Stimulated activated CD4-positive, alpha-beta T cell treated with anti-CD3 and anti-CD28 coated beads, Interleukin-4, amount 100 ng/mL, for 24 hours (primary cell): Measurements from ENCODE around the gene SULT4A1.
"Not testable (repeated sequence)": the region's sequence is repeated elsewhere in the genome, so short reads cannot be mapped to it uniquely, and the experiment has no call there.

Experiments used
- DNase-seq: peaks from one replicate; pipeline ENCODE4 v3.0.0-alpha.2; 2020

Gene SULT4A1, protein sequence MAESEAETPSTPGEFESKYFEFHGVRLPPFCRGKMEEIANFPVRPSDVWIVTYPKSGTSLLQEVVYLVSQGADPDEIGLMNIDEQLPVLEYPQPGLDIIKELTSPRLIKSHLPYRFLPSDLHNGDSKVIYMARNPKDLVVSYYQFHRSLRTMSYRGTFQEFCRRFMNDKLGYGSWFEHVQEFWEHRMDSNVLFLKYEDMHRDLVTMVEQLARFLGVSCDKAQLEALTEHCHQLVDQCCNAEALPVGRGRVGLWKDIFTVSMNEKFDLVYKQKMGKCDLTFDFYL

DNA sequence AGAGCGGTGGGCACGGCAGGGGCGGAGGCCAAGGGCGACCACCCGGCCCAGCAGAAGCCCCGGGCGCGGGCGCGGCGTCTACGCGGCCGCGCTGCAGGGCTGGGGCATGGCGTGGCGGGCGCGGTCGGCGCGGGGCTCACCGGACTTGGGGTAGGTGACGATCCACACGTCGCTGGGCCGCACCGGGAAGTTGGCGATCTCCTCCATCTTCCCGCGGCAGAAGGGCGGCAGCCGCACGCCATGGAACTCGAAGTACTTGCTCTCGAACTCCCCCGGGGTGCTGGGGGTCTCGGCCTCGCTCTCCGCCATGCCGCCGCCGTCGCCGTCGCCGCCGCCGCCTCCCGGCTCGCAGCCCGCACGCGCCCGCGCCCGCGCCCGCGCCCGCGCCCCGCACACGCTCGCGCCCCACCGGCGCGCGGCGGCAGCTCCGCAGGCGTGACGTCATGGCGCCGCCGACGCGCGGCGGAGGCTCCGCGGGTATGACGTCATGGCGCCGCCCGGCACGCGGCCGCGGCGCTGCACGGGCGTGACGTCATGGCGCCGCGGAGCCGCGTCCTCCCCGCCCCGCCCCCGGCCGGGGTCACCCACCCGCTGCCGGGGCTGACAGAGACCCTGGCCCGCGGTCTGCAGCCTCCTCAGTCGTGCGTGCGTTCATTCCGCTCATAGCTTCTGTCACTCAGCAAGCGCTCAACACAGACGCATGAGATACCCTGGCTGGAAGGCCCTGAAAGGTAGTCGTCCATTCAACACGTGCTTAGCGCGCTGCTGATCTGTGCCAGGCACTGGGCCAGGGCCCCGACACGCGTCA is at the start of gene SULT4A1:
SULT4A1 (minus strand) TSS at position 440 of the 808 bp plus-strand sequence; CDS start at position 309, 131 bp downstream.
- DNase-seq, result no peak

DNA sequence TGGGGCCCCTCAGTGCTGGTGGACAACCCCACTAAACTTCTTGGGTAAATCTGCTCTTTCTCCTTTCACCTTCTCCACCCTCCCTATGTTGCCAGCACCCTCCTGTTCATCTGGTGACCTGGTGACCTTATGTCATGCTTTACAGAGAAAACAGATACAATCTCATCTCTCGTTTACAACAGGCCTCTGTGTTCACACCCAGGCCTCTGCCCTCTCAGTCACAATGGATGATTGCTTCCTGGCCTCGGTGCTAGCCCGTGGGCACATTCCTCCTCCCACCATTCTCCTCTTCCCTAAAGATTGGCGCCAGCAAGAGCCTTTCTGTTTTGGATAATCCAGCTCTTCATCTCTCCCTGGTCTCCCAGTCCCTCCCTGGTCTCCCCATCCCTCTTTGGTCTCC is 49.0 kb upstream of the SULT4A1 start:
- DNase-seq, result no peak

DNA sequence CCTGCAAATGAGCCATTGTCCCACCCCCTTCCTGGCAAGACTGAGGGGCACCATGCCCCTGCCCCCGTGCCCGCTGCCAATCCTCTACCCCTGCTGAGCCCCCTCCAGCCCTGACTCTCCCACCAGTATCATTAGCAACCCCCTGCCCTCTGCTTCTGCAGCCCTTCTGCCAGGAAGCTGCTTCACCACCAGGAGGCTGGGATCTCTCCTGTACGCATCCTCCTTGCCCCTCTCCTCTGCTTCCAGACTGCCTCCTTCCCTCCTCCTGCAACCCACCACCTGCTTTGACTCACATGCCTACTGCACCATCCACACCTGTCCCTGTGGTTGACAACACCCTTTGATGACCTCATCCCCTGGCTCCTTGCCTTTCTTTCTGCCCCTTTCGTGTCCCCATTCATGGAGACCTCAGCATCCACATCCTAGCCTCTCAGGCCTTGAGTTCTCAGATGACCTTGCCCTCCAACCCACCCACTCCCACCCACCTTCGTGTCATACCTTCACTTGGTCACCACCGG is 47.9 kb upstream of the SULT4A1 start:
- DNase-seq, result no peak

DNA sequence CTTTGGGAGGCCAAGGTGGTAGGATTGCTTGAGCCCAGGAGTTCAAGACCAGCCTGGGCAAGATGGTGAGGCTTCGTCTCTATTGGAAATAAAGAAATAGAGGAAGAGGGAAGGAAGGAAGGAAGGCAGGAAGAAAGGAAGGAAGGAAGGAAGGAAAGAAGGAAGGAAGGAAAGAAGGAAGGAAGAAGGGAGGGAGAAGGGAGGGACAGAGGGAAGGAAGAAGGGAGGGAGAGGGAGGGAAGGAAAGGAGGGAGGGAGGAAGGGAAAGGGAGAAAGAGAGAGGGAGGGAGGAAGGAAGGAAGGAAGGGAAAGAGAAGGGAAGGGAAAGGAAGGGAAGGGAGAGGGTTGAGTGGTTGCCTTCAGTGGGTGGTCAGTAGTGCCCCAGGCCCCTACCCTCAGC is 47.4 kb upstream of the SULT4A1 start:
- DNase-seq, result no peak

DNA sequence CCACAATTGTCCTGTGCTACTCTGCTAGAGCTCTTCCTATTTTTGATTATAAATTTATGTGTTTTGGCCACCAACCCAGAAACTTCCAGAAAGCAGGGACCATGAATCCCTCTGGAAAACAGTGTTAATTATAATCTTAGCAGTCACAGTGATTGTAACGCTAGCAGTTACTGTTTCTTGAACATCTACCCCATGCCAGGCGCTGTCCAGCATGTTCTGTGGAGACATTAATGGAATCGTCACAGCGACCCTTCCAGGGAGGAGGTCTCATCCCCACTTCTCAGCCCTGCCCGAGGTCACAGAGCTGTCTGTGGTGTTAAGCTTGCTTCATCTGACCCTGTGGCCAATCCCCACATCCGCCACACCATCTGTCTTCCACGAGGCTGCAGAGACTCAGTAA is 43.4 kb upstream of the SULT4A1 start:
- no peak for DNase-seq

DNA sequence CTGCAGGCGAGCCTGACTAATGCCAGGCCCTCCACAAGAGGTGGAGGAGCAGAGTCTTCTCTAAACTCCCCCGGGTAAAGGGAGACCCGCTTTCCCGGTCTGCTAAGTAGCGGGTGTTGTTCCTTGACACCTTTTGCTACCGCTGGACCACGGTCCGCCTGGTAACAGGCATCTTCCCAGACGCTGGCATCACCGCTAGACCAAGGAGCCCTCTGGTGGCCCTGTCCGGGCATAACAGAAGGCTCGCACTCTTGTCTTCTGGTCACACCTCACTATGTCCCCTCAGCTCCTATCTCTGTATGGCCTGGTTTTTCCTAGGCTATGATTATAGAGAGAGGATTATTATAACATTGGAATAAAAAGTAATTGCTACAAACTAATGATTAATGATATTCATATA is 42.1 kb upstream of the SULT4A1 start:
- DNase-seq, result peak; percentile 20

DNA sequence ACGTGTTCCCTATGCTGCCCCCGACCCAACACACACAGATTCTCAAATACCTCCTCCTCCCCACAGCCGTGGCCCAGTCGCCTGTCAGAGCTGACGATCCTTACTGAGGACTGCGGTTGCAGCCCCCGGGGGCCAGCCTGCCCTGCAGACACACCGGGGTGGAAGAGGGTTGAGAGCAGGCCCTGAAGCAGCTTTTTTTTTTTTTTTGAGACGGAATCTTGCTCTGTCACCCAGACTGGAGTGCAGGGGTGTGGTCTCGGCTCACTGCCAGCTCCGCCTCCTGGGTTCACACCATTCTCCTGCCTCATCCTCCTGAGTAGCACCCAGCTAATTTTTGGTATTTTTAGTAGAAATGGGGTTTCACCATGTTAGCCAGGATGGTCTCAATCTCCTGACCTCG is 40.7 kb upstream of the SULT4A1 start:
- not testable (repeated sequence) for DNase-seq

DNA sequence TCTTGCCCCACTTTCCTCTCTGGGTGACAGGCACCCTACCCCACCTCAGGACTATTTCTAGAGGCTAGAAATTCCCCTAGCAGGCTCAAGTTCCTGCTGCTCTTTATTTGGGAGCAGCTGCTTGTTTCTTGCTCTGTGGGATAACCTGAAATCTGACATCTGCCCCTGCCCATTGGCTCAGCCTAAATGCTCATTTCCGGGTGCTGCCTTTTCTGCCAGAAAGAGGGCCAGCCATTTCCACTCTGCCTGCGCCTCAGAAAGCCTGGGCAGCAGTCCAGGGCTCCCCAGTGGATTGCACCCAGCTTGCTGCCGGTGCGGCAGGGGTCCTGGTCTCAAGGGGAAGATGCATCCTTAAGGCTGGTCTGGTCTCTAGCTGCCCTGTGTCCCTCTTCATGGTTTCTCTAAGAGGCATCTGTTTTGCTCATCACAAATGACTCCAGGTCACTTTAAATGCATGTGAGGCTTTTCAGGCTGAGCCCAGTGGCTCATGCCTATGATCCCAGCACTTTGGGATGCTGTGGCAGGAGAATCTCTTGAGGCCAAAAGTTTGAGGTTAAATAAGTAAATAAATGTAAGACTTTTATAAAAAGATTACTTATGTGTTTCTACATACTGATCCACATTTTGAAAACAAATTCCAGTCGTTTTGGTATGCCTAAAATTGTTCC is 39.8 kb upstream of the SULT4A1 start:
- no peak for DNase-seq

DNA sequence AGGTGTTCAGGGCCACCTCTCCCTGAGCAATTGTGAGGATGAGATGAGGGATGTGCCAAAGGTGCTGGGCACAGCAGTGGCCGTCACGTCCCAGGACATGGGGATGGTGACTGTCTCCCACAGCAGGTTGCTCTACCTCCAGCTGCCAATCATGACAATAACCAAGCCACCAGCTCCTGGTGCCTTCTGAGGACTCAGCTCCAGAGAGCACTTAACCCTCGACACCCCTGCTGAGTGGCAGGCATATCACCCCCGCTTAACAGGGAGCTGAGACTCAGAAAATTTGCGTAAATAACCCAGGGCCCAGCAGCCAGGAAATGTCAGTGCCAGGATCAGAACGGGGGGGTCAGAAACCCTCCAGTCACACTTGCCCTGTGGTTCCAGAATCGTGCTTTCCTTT is 37.9 kb upstream of the SULT4A1 start:
- no peak for DNase-seq

DNA sequence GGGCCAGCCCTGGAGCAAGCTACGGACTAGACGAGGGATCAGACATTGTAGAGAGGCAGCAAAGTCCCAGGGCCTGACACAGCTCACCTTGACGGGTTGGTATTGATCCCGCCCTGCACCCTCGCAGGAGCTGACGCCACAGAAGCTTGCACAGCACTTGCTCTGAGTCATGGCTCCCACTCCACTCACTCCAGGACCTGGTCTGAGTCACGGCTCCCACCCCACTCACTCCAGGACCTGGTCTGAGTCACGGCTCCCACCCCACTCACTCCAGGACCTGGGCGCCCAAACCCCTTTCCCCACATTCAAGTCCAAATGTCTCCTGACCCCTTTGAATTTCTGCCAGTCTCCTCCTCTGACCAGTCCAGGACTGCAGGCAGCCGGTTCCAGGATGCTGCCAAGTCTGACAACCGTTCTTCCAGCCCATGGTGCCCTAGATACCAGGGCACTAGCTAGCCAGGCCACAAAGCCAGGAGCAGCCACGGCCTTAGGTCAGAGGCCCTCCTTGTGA is 35.5 kb upstream of the SULT4A1 start:
- DNase-seq, result no peak

DNA sequence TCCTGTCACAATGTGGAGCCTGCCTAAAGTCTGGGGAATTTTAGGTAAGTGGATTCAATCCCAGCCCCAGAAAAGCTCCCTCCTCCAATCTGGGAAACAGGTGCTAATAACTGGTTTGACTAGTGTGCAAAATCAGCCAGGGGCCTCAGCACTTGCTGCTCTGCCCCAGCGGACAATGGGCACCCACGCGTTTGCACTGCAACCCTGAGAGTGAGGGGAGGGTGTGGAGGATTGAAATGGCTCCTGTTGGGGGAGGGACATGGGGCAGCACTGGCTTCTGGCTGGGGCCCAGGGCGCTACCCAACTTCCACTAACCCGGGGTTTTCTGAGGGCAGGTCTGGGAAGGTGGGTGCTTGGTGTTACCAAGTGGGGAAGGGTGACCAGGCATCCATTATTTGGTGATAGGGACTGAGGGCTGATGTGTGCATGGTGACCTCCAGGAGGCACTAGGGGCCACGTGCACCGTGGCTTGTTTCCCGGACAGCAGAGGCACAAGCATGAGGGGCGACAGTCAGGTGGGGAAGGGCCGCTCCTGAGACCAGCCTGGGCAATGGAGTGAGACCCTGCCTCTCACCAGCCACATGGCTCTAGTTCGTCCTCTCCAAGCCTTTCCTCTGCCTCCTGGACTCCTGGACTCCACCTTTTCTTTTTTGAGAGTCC is 33.8 kb upstream of the SULT4A1 start:
- DNase-seq, result no peak

DNA sequence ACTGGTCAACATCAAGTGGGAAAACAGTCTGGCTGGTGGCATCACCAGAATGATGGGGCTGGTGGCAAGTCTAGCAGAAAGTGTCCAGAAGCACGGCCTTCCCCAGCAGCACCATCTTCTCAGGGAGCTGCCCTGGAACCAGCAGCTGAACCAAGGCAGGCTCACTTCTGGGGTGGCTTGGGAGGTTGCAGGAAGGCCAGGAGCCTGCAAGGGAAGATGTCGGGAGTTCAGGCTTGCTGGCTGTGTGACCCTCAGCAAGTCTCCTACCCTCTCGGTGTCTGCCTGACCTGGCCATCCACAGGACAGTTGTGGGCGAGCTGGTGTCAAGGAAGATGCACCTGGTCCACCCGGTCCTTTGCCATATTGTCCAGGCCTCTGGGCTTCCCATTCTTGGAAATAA is 31.8 kb upstream of the SULT4A1 start:
- no peak for DNase-seq

DNA sequence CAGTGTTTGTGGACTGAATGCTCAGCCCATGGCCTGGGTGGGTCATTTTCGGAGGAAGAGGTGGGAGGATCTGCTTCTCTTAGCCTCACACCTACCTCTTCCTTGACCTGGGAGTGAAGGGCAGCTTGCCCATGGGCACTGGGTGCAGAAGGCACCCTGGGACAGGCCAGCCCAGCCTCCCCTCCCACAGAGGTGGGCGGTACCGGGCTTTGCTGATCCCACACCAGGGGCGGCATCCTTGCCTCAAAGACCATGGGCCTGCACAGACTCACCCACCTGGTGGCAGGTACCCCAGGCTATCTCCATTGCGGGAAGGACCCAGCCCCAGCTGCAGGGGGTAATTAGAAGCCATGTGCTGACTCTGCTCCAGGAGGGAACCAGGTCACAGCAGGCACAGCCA is 31.0 kb upstream of the SULT4A1 start:
- DNase-seq, result no peak

DNA sequence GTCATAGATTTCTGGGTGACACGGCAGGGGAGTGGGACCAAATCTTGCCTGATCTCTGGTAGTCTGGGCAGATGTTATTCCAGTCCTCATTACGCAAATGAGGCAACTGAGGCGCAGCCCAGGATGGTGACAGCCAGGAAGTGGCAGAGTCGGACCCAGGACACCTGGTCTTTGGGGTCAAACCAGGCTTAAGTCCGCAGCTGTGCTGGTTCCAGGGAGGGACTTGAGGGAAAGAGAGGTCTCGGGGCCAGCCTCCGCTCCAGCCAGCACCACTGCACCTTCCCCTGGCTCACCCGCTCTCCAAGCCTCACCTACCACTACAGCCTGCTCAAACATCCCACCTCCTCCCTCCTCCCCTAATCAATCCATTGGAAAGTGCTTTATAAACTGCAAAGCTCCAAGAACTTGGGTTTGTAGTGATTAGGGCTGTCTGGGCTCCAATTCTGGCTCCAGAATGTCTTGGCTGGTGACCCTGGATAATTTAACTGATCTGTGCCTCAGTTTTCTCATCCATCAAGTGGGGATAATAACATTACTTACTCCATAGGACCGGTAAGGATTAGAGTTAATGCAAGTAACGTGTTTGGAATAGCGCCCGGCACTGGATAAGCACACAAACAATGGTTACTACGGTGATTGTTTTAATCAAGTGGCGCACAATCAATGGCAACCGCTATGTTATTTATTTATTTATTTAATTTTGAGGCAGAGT is 30.0 kb upstream of the SULT4A1 start:
- DNase-seq, result no peak

DNA sequence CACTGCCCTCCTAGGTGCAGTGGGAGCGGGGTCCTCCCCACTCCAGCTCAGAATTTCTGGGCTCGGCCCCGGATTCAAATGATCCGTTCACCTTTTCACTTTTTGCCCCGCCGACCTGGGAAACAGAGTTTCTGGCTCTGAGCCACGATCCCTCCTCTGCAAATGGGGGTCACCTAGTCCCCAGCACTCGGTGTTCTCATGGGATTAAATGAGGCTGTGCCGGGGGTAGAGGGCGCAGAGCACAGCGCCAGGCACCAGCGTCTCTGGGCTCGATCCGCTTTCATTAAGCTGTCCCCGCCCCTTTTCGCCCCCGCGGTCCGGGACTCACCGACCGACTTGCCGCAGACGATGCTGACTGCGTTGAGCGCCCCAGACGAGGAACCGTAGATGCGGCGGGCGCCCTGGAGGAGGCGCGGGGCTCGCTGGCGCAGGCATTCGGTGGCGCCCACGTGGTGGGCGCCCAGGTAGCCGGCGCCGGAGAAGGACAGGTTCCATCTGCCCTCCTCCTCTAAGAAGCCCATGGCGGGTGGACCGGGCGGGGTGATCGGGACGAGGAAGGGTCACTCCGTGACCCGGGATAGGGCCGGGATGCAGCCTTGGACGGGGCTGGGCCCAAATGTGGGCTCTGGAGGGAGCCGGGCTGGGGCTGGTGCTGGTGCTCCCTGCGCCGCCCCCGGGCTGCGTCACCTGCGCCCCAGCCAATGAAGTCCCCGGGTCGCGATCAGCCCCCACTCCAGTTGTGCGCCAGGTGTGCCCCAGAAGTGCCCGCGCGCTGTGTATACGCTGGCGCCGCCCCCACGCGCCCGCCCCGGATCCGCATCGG is 29.3 kb upstream of the SULT4A1 start, which contains the start of gene PNPLA5:
PNPLA5 (minus strand) TSS at position 654 of the 823 bp plus-strand sequence; CDS start at position 521, 133 bp downstream.
- peak; percentile 19 for DNase-seq

DNA sequence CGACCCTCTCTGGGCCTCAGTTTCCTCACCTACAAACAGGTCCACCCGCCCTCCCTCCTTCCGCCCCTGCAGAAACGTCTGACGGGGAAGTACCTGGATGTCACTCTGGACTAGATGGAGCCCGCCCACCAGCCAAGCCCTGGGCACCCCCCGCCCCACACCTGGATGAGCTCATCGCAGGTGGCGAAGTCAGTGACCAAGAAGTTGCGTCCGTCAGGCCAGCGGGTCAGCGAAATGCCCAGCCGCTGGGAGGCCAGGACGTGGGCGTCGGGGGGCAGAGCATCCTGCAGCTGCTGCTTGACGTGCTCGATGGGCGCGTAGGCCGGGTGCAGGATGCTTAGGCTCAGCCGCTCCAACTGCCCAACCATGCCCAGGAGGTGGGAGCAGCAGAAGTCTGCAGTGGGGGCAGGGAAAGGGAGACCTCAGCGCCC is 28.6 kb upstream of the SULT4A1 start:
- no peak for DNase-seq

DNA sequence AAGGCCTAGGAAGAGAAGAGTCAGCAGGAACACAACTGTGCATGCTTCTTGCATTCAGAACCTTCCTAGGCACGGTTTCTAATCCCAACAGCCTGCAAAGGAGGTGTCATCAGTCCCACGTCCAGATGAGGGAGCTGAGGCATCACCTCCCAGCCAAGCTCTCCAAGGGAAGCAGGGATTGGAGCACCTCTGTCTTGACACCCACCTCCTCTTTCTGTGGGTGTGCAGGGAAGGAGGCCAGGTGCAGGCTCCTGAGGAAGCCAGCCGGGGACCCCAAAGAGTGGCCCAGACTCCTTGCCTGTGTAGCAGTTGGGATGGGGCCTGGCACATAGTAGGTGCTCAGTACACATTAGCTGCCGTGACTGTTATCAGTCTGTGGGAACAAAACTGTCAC is 27.5 kb upstream of the SULT4A1 start:
- no peak for DNase-seq

DNA sequence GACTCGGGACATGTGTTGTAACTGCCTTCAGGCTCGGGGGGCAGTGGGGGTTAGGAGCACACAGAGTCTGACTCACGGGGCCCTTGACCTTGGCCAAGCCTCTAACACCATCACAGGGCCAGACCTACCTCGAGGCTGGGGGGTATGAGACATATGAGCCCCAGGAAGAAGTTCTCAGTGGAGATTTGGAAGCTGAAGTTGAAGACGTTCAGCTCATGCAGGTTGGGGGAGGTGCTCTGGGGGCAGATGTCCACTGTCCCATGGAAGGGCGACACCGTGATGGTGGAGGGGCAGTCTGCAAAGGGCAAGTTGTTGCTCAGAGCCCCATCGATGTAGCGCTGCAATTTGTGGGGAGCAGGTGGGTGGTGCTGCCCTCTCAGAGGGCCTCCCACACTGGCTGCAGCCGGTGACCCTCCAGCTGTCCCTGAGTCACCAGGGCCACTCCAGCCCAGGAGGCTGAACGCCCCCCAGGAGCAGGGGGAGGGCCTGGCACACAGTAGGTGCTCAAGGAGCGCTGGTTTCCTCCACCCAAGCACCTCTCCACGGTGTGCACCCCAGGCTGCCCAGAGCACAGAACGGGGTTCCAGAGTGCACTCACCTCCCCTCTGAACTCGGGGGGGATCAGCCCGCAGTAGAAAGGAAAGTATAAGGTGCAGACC is 27.0 kb upstream of the SULT4A1 start:
- no peak for DNase-seq

DNA sequence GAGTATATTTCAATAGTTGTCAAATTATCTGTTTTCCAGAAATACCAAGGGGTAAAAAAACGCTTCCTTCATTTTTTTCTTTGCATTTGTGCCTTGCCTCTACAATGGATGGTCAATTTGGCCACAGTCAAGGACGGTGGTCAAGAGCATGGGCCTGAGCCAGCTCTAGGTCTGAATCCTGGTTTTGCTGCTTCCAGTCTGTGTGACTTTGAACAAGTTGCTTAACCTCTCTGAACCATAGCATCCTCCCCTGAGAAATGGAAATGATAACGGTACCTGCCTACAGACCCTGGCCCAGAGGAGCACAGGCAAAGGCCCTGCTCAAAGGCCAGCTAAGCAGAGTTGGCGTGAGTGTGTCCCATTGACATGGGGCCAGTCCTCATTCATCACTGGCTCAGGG is 26.4 kb upstream of the SULT4A1 start:
- no peak for DNase-seq

DNA sequence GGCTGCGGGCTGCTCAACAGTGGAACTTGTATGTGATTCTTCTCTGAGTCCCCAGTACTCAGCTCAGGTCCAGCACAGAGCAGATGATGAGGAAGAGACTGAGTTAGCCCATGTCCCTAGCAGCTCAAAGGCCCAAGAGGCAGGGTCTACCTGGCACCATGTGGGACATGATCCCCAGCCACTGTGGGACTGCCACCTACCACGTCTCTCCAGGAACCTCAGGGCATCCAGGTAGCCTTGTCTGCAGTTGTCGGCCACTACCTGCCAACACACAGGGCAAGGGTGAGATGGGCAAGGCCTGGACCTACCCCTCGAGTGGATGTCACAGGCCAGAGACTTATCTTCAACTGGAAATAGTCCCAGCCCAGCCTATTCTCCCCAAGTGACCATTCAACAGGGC is 25.1 kb upstream of the SULT4A1 start:
- DNase-seq, result no peak

DNA sequence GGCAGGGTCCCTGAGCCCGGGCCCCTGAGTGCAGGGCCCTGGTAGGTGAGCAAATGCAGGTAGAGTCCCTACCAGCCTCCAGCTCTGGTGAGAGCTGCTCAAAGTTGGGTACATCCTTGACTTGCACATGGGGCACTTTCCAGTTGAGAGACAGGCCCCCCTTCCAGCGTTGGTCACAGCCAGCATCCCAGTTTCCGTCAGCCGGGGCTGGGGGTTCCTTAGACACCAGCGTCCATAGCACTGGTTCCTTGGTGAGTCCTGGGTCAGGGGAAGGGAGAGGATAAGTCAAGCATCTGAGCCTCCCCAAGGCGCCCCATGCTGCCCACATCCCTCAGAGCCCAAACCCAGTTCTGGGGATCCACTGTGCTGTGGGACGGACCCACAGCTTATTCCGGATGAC is 23.9 kb upstream of the SULT4A1 start:
- no peak for DNase-seq
